Left colon (tissue), 2 donors: Measurements from ENCODE around the gene RGCC. TPM values are rescaled to one million over a fixed set of nuclear protein-coding genes. Genes with fewer than 3 reads are reported as not detected.

ENCODE experiments used
- ATAC-seq: fragments of 200-7000 bp; cut with Tn5 transposase; one replicate; pipeline ENCODE4 v1.9.1; 2020; ENCODE audit warnings: mild to moderate bottlenecking, moderate library complexity
- DNase-seq, 2 donors: peaks; one replicate each; pipeline ENCODE4 v3.0.0-alpha.2; 2020
- intact Hi-C, 2 donors: fragments of 100-400 bp; cut with DNase I in 1 of 2; cut with micrococcal nuclease in 1 of 2; formaldehyde crosslinking; loops; one replicate each; pipeline versions ENCODE4 v1.11.2 to v1.14.0; 2022; cut with DNase I, micrococcal nuclease
- total RNA-seq, 2 donors: library from RNA; stranded (reverse); fragmentation: NEBNext Ultra II Directional; extraction: Animal tissue kit (Norgen Biotek cat#: 25700); gene quantifications; one replicate each; pipeline ENCODE4 v1.2.1, GENCODE V29; 2021
- donor health status: DM: no; HTN: no; CAD: no.
- donor health status: DM: yes; HTN: yes; CAD: no.

RGCC gene
- total RNA-seq, 2 donors from 2014 or later: 5.7 to 6.4 TPM

GRCh38 chr13:41434831-41435520 lies 22.4 kb upstream of the RGCC start:
- intact Hi-C loops: no loop called here
- DNase-seq (no peak), ATAC-seq (no peak)

DNA sequence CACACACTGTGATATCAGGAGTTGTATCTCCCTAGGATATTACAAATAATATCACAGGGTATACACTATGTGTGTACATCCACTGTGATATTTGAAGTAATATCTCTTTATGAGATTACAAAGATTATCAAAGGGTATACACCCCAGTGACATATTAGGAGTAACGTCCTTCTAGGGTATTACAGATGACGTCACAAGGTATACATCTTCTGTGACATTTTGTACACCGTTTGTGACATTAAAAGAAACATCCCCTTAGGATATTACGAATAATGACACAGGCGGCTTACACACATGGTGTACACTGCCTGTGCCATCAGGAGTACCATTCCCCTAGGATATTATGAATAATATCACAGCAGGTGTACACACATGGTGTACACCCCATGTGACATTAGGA lies 13.4 kb upstream of the RGCC start:
- DNase-seq (no peak), ATAC-seq (no peak)
- intact Hi-C loops: no loop called here

GRCh38 chr13:41452462-41452861 lies 4.9 kb upstream of the RGCC start:
- intact Hi-C loops: no loop called here
- ATAC-seq (no peak), DNase-seq (no peak)

- intact Hi-C loops: no loop called here
- ATAC-seq (no peak), DNase-seq (no peak)
Observed at GRCh38 chr13:41453620-41454019, 3.7 kb upstream of the RGCC start.

- DNase-seq (no peak), ATAC-seq (no peak)
- intact Hi-C loops: no loop called here
Observed at GRCh38 chr13:41454170-41454569, 3.2 kb upstream of the RGCC start.

DNA sequence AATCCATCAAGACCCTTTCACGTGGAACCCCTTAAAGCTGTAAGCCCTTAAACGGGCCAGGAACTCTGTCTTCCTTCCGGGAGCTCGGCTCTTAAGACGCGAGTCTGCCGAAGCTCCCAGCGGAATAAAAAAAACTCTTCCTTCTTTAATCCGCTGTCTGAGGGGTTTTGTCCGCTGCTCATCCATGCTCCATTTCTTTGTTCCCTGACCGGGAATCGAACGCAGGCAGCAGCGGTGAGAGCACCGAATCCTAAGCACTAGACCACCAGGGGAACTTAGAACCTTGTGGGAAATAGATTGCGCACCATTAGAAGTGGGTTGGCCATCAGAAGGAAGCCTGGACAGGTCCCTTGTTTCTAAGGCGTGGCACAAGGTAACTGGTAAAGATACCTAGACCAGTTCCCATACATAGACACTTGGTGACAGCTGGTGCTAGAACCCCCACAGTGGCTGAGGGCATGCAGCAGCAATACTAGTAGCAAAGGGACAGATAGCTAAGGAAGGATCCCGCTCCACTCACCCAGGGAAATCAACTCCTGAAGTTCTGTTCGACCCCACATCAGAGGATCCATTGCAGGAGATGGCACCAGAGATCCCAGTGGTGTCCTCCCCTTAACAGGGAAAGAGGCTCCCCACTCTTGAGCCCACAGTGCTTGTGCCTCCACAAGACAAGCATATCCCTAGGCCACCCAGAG lies 1.5 kb upstream of the RGCC start:
- DNase-seq (no peak), ATAC-seq (no peak)
- intact Hi-C loops: no loop called here

GRCh38 chr13:41457589-41458186 lies 338 bp downstream of the RGCC start:
- DNase-seq (peak in 1 of 2 donors; percentile 33), ATAC-seq (peak; percentile 5)
- intact Hi-C loops: no loop called here

GRCh38 chr13:41458187-41458760 lies 924 bp downstream of the RGCC start:
- intact Hi-C loops: no loop called here
- ATAC-seq (peak; percentile 53), DNase-seq (peak in 1 of 2 donors; percentile 55)

DNA sequence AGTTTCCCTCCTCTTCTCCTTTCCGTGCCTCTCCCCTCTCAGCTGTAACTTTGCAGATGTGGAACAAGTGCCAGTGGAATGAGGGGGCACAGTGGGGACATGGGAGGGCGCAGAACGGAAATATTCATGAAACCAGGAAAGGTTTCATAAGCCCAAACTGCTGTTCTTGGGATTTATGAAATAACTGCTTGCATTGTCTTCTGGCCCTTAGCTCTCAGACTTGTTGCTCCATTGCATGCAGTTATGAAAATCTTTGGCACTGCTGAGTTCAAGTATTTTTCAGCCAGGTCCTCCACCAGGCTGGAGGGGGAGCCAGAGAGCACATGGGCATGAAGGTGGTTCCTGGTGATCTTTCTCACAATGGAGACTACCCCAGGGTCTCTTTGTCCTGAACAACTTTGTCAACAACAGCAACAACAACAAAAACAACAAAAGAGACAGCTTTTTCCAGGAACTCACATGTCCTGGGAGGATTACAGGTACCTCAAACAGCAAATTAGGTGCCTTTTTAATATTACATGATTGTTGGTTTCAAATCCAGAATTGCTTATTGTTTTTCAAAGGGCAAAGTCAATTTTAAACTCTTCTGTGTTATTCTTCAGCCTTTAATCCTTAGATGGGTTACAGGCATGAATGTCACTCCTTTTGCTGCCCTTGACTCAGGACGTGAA lies 1.5 kb downstream of the RGCC start:
- intact Hi-C loops: no loop called here
- ATAC-seq (peak; percentile 48), DNase-seq (peak in 1 of 2 donors; percentile 61)

DNA sequence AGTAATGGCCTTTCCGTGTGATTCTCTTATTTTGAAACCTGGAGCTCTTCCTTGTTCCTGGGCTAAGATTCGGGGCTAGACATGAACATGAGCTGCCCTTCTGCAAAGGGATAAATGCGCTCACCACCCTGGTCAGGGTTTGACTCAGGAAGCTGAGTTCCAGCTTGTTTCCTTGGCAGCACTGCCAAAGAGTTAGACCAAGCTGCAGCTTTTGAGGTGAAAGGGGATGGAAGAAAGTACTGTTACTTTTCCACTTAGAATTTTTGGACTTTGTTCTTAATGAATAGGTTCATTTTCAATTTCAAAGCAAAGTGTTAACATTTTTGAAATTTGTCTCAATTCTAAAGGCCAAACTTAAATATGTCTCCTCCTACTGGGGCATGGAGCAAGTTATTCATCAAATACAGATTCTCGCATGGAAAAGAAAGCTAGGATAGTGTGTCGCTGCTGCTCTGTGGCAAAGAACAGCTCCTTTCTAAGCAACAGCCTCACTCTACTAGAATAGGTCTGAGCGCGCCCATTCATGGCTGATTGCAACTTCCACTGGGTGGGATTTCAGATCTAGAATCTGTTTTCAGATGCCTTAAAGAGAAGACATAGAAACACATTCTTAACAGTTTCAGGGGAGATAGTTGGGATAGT lies 2.2 kb downstream of the RGCC start:
- intact Hi-C loops: no loop called here
- ATAC-seq (no peak), DNase-seq (no peak)

GRCh38 chr13:41460074-41460465 lies 2.7 kb downstream of the RGCC start:
- no peak for ATAC-seq
- intact Hi-C loops: no loop called here
- DNase-seq: no peak

DNA sequence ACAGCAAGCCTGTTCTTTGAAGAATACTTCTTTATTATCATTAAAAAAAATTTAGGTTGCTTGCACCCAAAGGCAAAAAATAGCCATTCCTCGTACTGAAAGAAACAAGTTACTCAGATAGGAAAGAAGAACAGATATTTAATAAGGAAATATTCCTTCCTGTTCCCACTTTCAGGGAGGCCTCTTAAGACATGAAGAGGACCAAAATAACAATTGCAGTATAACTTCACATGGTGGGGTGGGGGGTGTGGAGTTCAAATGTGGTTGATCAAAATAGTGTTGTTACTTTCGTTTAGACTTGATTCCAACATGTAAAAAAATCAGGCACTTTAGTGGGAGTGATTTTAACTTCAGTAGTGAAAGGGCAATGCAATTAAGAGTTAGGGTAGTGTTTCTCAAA lies 3.6 kb downstream of the RGCC start:
- intact Hi-C loops: no loop called here
- DNase-seq (no peak), ATAC-seq (no peak)

DNA sequence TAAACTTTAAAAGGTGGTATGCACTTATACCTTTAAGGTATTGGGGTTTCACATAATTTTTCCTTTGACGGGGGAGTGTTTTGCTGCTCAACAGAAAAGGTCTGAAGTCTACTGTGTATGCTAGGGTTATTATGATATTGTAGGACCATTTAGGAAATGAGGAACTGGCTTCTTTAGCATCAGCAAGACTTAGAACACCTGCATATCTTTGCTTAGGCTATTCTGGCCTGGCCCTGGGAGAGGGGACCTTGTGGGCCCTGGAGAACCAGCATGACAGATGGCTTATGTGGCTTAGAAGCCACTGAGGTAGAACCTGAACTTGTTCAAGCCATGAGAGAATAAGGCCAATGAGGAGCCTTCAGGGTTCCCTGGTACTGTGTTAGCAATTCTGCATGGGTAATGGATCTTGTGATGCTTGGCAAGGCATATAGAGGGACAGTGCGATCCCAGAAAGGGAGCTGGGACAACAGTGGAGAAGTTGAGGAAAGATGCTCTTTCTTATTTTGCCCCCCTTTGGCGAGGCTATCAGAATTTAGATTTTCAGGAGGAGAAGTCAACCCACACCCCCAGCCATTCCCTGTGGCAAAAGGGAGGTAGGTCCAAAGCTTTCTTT lies 4.3 kb downstream of the RGCC start:
- DNase-seq (no peak), ATAC-seq (no peak)
- intact Hi-C loops: no loop called here

DNA sequence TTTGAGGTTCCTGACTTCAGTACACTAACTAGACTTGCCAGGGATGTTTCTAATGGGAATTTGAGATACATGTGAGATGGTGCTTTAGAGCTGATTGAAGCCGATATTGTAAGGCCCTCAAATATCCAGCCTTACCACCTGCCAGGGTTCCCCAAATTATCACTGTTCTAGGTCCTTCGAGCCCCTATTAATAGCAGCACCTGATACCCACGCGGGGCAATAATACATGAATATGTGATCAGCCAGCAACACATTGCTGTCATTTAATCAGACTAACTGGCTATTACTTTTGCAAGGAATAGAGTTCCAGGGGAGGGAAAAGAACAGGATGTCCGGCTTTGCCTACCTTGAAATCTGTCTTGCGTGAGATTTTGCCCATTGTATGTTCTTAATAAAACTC lies 5.1 kb downstream of the RGCC start:
- ATAC-seq (no peak), DNase-seq (no peak)
- intact Hi-C loops: no loop called here

GRCh38 chr13:41463838-41464602 lies 6.7 kb downstream of the RGCC start:
- intact Hi-C loops: no loop called here
- DNase-seq (no peak), ATAC-seq (no peak)

DNA sequence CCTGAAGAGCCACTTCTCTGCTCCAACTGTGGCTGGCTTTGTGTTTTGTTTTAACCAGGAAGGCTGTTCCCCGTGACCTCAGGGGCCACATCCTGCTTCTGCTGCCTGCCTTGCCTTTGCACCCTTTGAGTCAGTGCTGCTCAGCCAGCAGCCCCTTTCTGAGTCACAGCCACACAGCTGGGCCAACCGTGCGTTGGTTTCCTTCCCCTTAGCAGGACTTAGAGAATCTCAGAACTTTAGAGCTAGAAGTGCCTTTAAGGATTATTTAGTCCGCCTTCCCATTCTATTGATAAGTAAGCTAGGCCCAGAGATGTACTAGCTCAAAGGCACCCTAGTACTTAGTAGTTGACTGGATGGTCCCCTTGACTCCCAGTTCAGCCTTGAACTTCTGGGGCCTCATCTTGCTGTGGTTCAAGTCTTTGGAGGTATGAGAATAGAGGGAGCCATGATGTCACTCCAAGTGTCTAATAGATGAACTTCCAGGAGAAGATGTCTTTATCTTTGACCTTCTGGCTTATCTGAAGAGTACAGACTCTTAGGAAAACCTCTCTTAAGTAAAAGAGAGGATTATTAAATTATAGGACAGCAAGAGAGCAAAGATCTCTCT lies 8.0 kb downstream of the RGCC start:
- intact Hi-C loops: no loop called here

DNA sequence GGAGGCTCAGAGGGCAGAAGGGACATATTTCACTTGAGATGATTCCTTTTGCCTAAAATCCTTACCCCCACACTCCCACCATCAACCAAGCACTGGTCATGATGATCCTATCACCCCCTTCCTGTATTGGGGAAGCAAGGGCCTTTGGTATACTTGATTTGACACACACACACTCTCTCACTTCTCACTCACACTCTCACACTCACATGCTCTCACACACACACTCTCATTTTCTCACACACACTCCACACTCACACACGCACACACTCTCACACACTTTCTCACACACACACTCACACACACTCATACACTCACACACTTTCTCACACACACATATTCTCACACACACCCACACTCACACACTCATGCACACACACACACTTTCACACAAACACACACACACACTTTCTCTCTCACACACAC lies 8.6 kb downstream of the RGCC start:
- DNase-seq (no peak), ATAC-seq (no peak)
- intact Hi-C loops: no loop called here

More for the DNA sequence above, 8.0 kb downstream of the RGCC start:
- peak; percentile 54 to 63 for DNase-seq
- peak; percentile 53 for ATAC-seq
